A673 (cell line): ENCODE measurements around the gene TSPYL2.

Experiments
- CTCF ChIP-seq: fragments of 300-800, 200-600 bp; sonication (generic); conservative IDR thresholded peaks from 2 replicates; pipeline ENCODE4 v1.5.1; 2017; ENCODE audit warnings: low read depth, mild to moderate bottlenecking, antibody characterized with exemption, low read length, moderate library complexity, mixed read lengths
- EZH2 ChIP-seq: fragments of 200-600 bp; sonication (generic); IDR thresholded peaks from 2 replicates; pipeline ENCODE4 v1.6.1; 2017; ENCODE audit warnings: borderline replicate concordance, low read depth, mild to moderate bottlenecking, mixed read lengths, antibody characterized with exemption, low read length; ENCODE audit not compliant: poor library complexity, severe bottlenecking

GRCh38 chrX:53085661-53086229 lies 3.6 kb downstream of the TSPYL2 start:
- TF ChIP-seq CTCF = no peak
- TF ChIP-seq EZH2 = no peak
